Body of pancreas (tissue), 4 donors: ENCODE measurements around the gene ATF6. TPM values are rescaled to one million over a fixed set of nuclear protein-coding genes. Genes with fewer than 3 reads are reported as not detected.

ENCODE experiments used
- ATAC-seq: fragments of 150-250 bp; one replicate; pipeline ENCODE4 v1.9.1; 2016
- DNase-seq, 4 donors: peaks; one replicate each; pipeline ENCODE4 v3.0.0-alpha.2; 2019
- H3K27ac ChIP-seq, 4 donors: fragments of 200-600 bp; sonication (generic); 1 replicate in 3 of 4; 2 replicates in 1 of 4; pipeline versions ENCODE4 v1.5.1 to v1.6.1; 2016 to 2019; ENCODE audit warnings: mild to moderate bottlenecking in 1 of 4, mixed read lengths in 1 of 4, moderate library complexity in 1 of 4
- H3K27me3 ChIP-seq, 2 donors: fragments of 200-600 bp; sonication (generic); one replicate each; pipeline ENCODE4 v1.6.0; 2016; ENCODE audit warnings: mild to moderate bottlenecking in 1 of 2
- H3K36me3 ChIP-seq, 2 donors: fragments of 200-600 bp; sonication (generic); replicated peaks in 1 of 2; 2 replicates each; pipeline ENCODE4 v1.5.1; 2016; ENCODE audit warnings: low read depth in 2 of 2; ENCODE audit not compliant: insufficient read depth in 1 of 2
- H3K4me1 ChIP-seq: fragments of 200-600 bp; sonication (generic); one replicate; pipeline ENCODE4 v1.6.0; 2016
- H3K4me3 ChIP-seq, 2 donors: fragments of 200-600 bp; sonication (generic); 1 replicate in 1 of 2; 2 replicates in 1 of 2; pipeline ENCODE4 v1.5.1; 2016 to 2019
- H3K9me3 ChIP-seq, 3 donors: fragments of 200-600 bp; sonication (generic); 1 replicate in 2 of 3; 2 replicates in 1 of 3; pipeline ENCODE4 v1.5.1; 2016
- CTCF ChIP-seq, 7 experiments: fragments of 450-650 bp in 4 of 7; fragments of 200-600 bp in 3 of 7; sonication (generic) in 3 of 7; IDR thresholded peaks; one replicate each; pipeline ENCODE4 v1.5.1; 2016 to 2019; ENCODE audit warnings: antibody characterized with exemption in 7 of 7
- POLR2A ChIP-seq, 3 donors: fragments of 450-650 bp; IDR thresholded peaks; one replicate each; pipeline ENCODE4 v1.6.1; 2016; ENCODE audit warnings: antibody characterized with exemption in 3 of 3, mild to moderate bottlenecking in 2 of 3
- WGBS, 2 donors: methylation state at CpG; one replicate each; pipeline ENCODE4 v1.1.5; 2017; 5-methylcytosine and 5-hydroxymethylcytosine counted together
- intact Hi-C: fragments of 100-400 bp; cut with DNase I; formaldehyde crosslinking; loops from one replicate; pipeline ENCODE4 v1.15.1; 2023
- total RNA-seq, 2 donors: library from RNA; depleted of rRNA; stranded (reverse); fragments of >200 nt; gene quantifications; one replicate each; pipeline ENCODE4 v1.1.0, GENCODE V29; 2016

The ATF6 gene
- total RNA-seq, 2 donors from 2014 or later: 12.5 to 16.3 TPM

GRCh38 chr1:161953256-161953920 is 187.3 kb downstream of the ATF6 start:
- TF ChIP-seq CTCF (IDR thresholded peaks at IDR 0.05): no peak
- DNase-seq (no peak), ATAC-seq (no peak)
- no peaks in the 10 kb centered on the region for H3K27me3 ChIP-seq
- H3K4me1 ChIP-seq: peaks cover 5% of the 10 kb centered on the region
- H3K9me3 ChIP-seq: no peaks in the 10 kb centered on the region
- H3K27ac ChIP-seq: no peak overlapping the region
- WGBS, 2 donors: 88 to 91% methylated on average over 5 of the region's 5 CpGs
- H3K4me3 ChIP-seq: no peak overlapping the region
- H3K36me3 ChIP-seq: peaks cover 0 to 3% of the 10 kb centered on the region in 2 donors
- intact Hi-C loops: no loop called here

- ATAC-seq (no peak), DNase-seq (no peak)
- Histone ChIP-seq H3K4me1 (peaks cover 5% of the 10 kb centered on the region), H3K36me3 (peaks cover 0 to 9% of the 10 kb centered on the region in 2 donors), H3K4me3 (no peak overlapping the region), H3K27me3 (no peaks in the 10 kb centered on the region), H3K27ac (no peak overlapping the region), H3K9me3 (no peaks in the 10 kb centered on the region)
- WGBS, 2 donors: 34 to 44% methylated on average over 2 of the region's 2 CpGs
- intact Hi-C loops: no loop called here
- no peak for TF ChIP-seq POLR2A (IDR thresholded peaks at IDR 0.05)
- no peak for TF ChIP-seq CTCF (IDR thresholded peaks at IDR 0.05)
Measured at GRCh38 chr1:161954050-161954449, 187.9 kb downstream of the ATF6 start.

DNA sequence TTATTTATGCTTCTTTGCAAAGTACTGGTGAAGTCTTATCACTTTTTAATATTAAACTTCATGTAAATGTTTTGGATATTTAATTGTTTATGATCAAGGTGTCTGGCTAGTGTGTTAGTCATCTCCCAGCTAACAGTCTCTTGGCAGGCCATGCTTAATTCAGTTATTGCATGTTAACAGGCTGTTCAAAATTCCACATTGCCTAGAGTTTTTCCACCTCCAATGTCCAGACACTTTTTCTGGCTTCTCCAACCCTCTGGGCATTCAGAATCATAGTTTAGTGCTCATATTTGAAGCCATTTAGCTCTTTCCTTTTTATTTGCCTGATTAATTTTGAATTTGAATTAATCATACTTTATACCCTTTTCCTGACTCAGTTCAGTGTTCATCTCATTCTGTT is 188.3 kb downstream of the ATF6 start:
- Histone ChIP-seq H3K27me3 (no peaks in the 10 kb centered on the region), H3K4me3 (no peak overlapping the region), H3K4me1 (peaks cover 5% of the 10 kb centered on the region), H3K36me3 (peaks cover 0 to 10% of the 10 kb centered on the region in 2 donors), H3K27ac (no peak overlapping the region), H3K9me3 (no peaks in the 10 kb centered on the region)
- no peak for DNase-seq
- TF ChIP-seq POLR2A (IDR thresholded peaks at IDR 0.05) (no peak), CTCF (IDR thresholded peaks at IDR 0.05) (no peak)
- no peak for ATAC-seq
- intact Hi-C loops: no loop called here

DNA sequence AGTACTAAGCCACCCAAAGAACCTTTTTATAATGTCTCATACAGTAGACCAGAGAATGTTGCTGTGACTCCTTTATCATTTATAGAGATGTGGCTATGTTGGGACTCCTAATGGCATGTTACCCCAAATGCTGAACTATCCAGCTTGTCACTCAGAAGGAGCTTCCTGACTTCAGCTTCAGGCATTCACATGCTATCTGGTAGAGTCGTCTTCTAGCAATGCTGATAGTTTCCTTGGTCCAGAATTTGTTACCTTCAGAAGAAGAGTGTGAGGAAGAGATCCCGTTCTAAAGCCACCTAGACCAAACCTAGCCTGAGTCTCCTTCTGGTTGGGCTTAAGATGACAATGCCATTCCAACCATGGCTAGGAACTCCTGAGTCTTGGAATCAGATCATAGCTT is 189.5 kb downstream of the ATF6 start:
- WGBS, 2 donors: 83 to 97% methylated on average over 2 of the region's 2 CpGs

More for the DNA sequence above, 189.5 kb downstream of the ATF6 start:
- H3K27me3 ChIP-seq: no peaks in the 10 kb centered on the region
- ATAC-seq (no peak), DNase-seq (no peak)
- H3K4me1 ChIP-seq: peaks cover 5% of the 10 kb centered on the region
- H3K4me3 ChIP-seq: no peak overlapping the region
- intact Hi-C loops: no loop called here
- H3K36me3 ChIP-seq: peaks cover 0 to 12% of the 10 kb centered on the region in 2 donors
- no peaks in the 10 kb centered on the region for H3K9me3 ChIP-seq
- TF ChIP-seq POLR2A (IDR thresholded peaks at IDR 0.05): no peak
- TF ChIP-seq CTCF (IDR thresholded peaks at IDR 0.05): no peak
- H3K27ac ChIP-seq: no peak overlapping the region
